GM18499 (cell line): ENCODE measurements around the gene DCLRE1A.

Experiments used
- ATAC-seq: cut with Tn5 transposase; IDR thresholded peaks from one replicate; pipeline ENCODE4 v1.9.1; 2021; ENCODE audit warnings: moderate number of reproducible peaks; ENCODE audit not compliant: insufficient read depth, unreplicated experiment

DCLRE1A gene

GRCh38 chr10:113802997-113803396 is 50.9 kb downstream of the DCLRE1A start:
- ATAC-seq: no peak

GRCh38 chr10:113801569-113801968 is 52.3 kb downstream of the DCLRE1A start:
- ATAC-seq: no peak

GRCh38 chr10:113791691-113792090 is 62.2 kb downstream of the DCLRE1A start:
- no peak for ATAC-seq

- peak; percentile 57 for ATAC-seq
These were observed 65.2 kb downstream of the DCLRE1A start for GRCh38 chr10:113788604-113789083.
